NOMO-1 treated with dmso at 0.1 percent for 144 hours (cell line): Measurements from ENCODE around the gene NOL9.

Experiments
- DNase-seq: peaks from one replicate; lab custom pipeline; 2025; ENCODE audit not compliant: unreplicated experiment; lab: John Stamatoyannopoulos, UW

NOL9 gene

DNA sequence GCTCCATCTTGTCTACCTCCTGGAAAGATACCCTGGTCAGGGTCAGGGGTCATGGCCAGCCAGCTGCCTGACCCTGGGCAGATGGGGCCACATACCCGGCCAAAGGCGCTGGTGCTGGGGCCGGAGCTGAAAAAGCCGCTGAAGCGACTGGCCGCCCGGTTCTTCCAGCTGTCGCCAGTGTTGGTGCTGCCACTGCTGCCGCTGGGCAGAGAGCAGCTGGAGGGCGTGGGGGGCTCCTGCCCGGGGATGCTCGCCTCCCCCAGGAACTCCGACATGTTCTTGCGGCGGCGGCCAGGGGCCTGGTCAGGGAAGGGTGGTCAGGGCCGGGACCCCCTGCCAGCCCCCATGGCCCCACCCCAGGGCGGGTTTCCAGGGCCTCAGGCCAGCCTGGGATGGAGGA, 81.2 kb downstream of the NOL9 start:
- no peak for DNase-seq

DNA sequence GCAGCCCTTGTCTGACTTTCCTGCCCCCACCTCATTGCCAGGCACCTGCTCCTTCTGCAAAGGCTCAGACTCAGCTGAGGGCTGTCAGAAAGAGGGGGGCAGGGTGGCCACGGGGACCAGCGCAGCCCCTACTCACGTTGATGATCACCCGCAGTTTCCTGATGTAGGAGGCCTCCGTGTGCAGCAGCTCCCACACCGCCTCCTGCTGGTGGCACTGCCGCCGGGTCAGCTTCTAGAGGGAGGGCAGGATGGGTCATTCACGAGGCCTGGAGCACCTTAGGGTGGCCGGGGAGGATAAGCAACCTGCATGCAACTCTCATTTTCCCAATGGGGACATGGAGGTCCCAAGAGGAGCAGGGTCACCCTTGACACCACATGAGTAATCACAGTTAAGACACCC, 81.9 kb downstream of the NOL9 start:
- DNase-seq, result no peak

DNA sequence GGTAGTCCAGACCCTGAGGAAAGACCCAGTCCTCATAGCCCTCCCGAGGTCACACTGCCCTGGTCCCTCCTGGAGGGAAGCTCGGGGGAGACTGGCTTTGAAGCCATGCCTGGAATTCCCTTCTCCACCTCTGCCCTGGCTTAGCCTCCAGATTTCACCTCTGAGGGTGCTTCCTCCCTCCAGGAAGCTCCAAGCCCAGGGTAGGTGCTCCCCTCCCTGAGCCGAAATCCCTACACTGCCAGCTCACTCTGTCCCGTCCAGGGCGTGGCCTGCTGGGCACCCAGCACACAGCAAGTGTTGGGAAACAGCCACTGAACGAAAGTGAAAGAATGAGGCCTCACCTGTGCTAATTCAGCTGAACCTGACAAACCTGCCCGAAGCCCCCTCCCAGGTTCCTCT, 82.3 kb downstream of the NOL9 start:
- no peak for DNase-seq
